Stimulated activated CD8-positive, alpha-beta memory T cell treated with anti-CD3 and anti-CD28 coated beads, Interleukin-12 subunit alpha, Interleukin-12 subunit beta, amount 100 ng/mL, for 4 hours (primary cell): ENCODE results near the gene SPRED3.

ENCODE experiments used
- DNase-seq: peaks from one replicate; pipeline ENCODE4 v3.0.0-alpha.2; 2020; ENCODE audit warnings: low read depth

The SPRED3 gene

GRCh38 chr19:38373907-38374331, 14.6 kb upstream of the SPRED3 start:
- no peak for DNase-seq

GRCh38 chr19:38374332-38375097, 14.0 kb upstream of the SPRED3 start, which contains the start of gene PSMD8:
PSMD8 (plus strand) TSS chr19:38374571; CDS start chr19:38374602, 31 bp downstream.
- peak; percentile 98 for DNase-seq

- DNase-seq: no peak
These were observed 13.4 kb upstream of the SPRED3 start for GRCh38 chr19:38375098-38375493.

GRCh38 chr19:38375748-38376147, 12.7 kb upstream of the SPRED3 start:
- no peak for DNase-seq

GRCh38 chr19:38376576-38376975, 11.9 kb upstream of the SPRED3 start:
- DNase-seq: no peak

GRCh38 chr19:38377052-38377451, 11.4 kb upstream of the SPRED3 start:
- DNase-seq: no peak

- DNase-seq: no peak
These were observed 9.6 kb upstream of the SPRED3 start for GRCh38 chr19:38378866-38379265.

GRCh38 chr19:38381138-38381537, 7.4 kb upstream of the SPRED3 start:
- no peak for DNase-seq

GRCh38 chr19:38383184-38383583, 5.3 kb upstream of the SPRED3 start:
- DNase-seq: no peak

GRCh38 chr19:38383743-38384142, 4.8 kb upstream of the SPRED3 start:
- DNase-seq: no peak

- DNase-seq: no peak
These were observed 4.1 kb upstream of the SPRED3 start for GRCh38 chr19:38384209-38385027.

- DNase-seq: no peak
These were observed 3.3 kb upstream of the SPRED3 start for GRCh38 chr19:38385057-38385803.

- DNase-seq: no peak
These were observed 2.7 kb upstream of the SPRED3 start for GRCh38 chr19:38385804-38386257.

GRCh38 chr19:38386300-38386970, 2.1 kb upstream of the SPRED3 start:
- DNase-seq: no peak

- no peak for DNase-seq
These were observed 1.4 kb upstream of the SPRED3 start for GRCh38 chr19:38386971-38387549.

- DNase-seq: peak; percentile 45
These were observed 748 bp upstream of the SPRED3 start, which contains the start of gene GGN for GRCh38 chr19:38387550-38388348. GGN (minus strand) TSS chr19:38388034; CDS start chr19:38387261, 773 bp downstream.

- DNase-seq: no peak
These were observed 816 bp downstream of the SPRED3 start for GRCh38 chr19:38389101-38389925.

- DNase-seq: no peak
These were observed 1.7 kb downstream of the SPRED3 start for GRCh38 chr19:38389957-38390924.
